ENCODE measurements around the gene LRRC59. TPM values are rescaled to one million over a fixed set of nuclear protein-coding genes. Genes with fewer than 3 reads are reported as not detected.

LRRC59 gene
- total RNA-seq, 1 experiment from 2014 or later, result 108 TPM

DNA sequence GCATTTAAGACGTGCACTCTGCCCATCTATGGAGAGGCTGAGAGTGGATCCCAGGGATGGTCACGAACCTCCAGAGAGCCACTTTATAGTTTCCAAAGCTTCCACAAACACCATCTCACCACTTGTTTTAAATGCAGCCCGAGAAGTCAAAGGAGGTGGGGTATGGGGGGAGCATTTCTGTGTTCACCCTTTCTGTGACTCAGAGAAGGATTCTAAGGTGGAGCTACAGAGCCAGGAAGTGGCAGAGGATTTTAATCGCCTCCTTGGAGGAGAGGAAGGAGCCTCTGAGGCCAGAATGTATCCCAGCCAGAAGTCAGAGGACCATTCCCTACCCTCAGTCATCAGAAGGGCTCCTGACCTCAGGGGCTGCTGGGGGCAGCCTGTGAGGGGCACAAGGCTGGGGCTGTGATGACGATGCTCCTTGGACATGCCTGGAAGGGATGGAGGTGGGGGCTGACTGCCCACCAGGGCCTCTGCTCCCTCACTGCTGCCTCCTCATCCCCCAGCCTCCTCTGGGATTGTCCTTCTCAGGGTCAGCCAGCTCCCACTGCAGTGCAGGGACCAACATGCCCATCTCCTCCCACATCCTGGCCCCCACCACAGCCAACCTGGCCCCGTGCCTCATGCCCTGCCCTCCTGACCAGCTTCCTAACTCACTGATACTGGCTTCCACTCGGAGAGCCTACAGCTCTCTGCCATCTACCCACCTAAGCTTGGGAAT, 48.6 kb downstream of the LRRC59 start:
- POLR2A ChIA-PET, result interaction anchor here (1.0 kb wide), 1 partner anchor 20 kb away, joined by 3 read pairs; no protein-coding TSS in a partner anchor
- H3K4me3 Mint-ChIP-seq, result no peak overlapping the region
- no peak for TF ChIP-seq E2F4 (CRISPR knock-in tag; IDR thresholded peaks at IDR 0.05; ENCODE audit: borderline replicate concordance, low read depth)
- TF ChIP-seq ZNF281 (CRISPR knock-in tag; IDR thresholded peaks at IDR 0.05), result no peak
- TF ChIP-seq USF1 (CRISPR knock-in tag; IDR thresholded peaks at IDR 0.05), result no peak
- TF ChIP-seq ATF2 (CRISPR knock-in tag; IDR thresholded peaks at IDR 0.05; ENCODE audit: borderline replicate concordance, low read depth), result no peak
- TF ChIP-seq ZNF671 (CRISPR knock-in tag; IDR thresholded peaks at IDR 0.05), result no peak
- TF ChIP-seq, protein P1, sequence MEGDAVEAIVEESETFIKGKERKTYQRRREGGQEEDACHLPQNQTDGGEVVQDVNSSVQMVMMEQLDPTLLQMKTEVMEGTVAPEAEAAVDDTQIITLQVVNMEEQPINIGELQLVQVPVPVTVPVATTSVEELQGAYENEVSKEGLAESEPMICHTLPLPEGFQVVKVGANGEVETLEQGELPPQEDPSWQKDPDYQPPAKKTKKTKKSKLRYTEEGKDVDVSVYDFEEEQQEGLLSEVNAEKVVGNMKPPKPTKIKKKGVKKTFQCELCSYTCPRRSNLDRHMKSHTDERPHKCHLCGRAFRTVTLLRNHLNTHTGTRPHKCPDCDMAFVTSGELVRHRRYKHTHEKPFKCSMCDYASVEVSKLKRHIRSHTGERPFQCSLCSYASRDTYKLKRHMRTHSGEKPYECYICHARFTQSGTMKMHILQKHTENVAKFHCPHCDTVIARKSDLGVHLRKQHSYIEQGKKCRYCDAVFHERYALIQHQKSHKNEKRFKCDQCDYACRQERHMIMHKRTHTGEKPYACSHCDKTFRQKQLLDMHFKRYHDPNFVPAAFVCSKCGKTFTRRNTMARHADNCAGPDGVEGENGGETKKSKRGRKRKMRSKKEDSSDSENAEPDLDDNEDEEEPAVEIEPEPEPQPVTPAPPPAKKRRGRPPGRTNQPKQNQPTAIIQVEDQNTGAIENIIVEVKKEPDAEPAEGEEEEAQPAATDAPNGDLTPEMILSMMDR (IDR thresholded peaks at IDR 0.05), result no peak
- no peak for TF ChIP-seq NR2C2 (CRISPR knock-in tag; IDR thresholded peaks at IDR 0.05)
- TF ChIP-seq, protein P2, sequence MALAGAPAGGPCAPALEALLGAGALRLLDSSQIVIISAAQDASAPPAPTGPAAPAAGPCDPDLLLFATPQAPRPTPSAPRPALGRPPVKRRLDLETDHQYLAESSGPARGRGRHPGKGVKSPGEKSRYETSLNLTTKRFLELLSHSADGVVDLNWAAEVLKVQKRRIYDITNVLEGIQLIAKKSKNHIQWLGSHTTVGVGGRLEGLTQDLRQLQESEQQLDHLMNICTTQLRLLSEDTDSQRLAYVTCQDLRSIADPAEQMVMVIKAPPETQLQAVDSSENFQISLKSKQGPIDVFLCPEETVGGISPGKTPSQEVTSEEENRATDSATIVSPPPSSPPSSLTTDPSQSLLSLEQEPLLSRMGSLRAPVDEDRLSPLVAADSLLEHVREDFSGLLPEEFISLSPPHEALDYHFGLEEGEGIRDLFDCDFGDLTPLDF (CRISPR knock-in tag; IDR thresholded peaks at IDR 0.05), result no peak
- TF ChIP-seq ZNF121 (CRISPR knock-in tag; IDR thresholded peaks at IDR 0.05), result no peak
- TF ChIP-seq USF2 (CRISPR knock-in tag; IDR thresholded peaks at IDR 0.05), result no peak
- TF ChIP-seq, protein P3, sequence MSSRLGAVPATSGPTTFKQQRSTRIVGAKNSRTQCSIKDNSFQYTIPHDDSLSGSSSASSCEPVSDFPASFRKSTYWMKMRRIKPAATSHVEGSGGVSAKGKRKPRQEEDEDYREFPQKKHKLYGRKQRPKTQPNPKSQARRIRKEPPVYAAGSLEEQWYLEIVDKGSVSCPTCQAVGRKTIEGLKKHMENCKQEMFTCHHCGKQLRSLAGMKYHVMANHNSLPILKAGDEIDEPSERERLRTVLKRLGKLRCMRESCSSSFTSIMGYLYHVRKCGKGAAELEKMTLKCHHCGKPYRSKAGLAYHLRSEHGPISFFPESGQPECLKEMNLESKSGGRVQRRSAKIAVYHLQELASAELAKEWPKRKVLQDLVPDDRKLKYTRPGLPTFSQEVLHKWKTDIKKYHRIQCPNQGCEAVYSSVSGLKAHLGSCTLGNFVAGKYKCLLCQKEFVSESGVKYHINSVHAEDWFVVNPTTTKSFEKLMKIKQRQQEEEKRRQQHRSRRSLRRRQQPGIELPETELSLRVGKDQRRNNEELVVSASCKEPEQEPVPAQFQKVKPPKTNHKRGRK (CRISPR knock-in tag; IDR thresholded peaks at IDR 0.05; ENCODE audit: borderline replicate concordance), result no peak
- TF ChIP-seq SMAD3 (CRISPR knock-in tag; IDR thresholded peaks at IDR 0.05; ENCODE audit: borderline replicate concordance), result no peak
- TF ChIP-seq IRF2 (CRISPR knock-in tag; IDR thresholded peaks at IDR 0.05; ENCODE audit: borderline replicate concordance, low read depth), result no peak
- TF ChIP-seq, protein P4, sequence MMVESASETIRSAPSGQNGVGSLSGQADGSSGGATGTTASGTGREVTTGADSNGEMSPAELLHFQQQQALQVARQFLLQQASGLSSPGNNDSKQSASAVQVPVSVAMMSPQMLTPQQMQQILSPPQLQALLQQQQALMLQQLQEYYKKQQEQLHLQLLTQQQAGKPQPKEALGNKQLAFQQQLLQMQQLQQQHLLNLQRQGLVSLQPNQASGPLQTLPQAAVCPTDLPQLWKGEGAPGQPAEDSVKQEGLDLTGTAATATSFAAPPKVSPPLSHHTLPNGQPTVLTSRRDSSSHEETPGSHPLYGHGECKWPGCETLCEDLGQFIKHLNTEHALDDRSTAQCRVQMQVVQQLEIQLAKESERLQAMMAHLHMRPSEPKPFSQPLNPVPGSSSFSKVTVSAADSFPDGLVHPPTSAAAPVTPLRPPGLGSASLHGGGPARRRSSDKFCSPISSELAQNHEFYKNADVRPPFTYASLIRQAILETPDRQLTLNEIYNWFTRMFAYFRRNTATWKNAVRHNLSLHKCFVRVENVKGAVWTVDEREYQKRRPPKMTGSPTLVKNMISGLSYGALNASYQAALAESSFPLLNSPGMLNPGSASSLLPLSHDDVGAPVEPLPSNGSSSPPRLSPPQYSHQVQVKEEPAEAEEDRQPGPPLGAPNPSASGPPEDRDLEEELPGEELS (CRISPR knock-in tag; IDR thresholded peaks at IDR 0.05), result no peak
- TF ChIP-seq, protein P5, sequence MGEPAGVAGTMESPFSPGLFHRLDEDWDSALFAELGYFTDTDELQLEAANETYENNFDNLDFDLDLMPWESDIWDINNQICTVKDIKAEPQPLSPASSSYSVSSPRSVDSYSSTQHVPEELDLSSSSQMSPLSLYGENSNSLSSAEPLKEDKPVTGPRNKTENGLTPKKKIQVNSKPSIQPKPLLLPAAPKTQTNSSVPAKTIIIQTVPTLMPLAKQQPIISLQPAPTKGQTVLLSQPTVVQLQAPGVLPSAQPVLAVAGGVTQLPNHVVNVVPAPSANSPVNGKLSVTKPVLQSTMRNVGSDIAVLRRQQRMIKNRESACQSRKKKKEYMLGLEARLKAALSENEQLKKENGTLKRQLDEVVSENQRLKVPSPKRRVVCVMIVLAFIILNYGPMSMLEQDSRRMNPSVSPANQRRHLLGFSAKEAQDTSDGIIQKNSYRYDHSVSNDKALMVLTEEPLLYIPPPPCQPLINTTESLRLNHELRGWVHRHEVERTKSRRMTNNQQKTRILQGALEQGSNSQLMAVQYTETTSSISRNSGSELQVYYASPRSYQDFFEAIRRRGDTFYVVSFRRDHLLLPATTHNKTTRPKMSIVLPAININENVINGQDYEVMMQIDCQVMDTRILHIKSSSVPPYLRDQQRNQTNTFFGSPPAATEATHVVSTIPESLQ (CRISPR knock-in tag; IDR thresholded peaks at IDR 0.05), result no peak
- TF ChIP-seq NR1H2 (CRISPR knock-in tag; IDR thresholded peaks at IDR 0.05), result no peak
- peaks cover 32% of the 10 kb centered on the region for H3K4me1 Mint-ChIP-seq
- ATAC-seq, result no peak
- H3K27ac Mint-ChIP-seq, result no peak overlapping the region
- no peaks in the 10 kb centered on the region for H3K9me3 Mint-ChIP-seq
- no peak for DNase-seq (ENCODE audit: low spot score)
- peaks cover 11% of the 10 kb centered on the region for H3K27me3 Mint-ChIP-seq (ENCODE audit: low read depth)
- CTCF ChIA-PET, result interaction anchor here (0.6 to 5.0 kb wide), 6 partner anchors 13 to 246 kb away, joined by 3 to 26 read pairs (median 12); partner anchors contain the start of genes COL1A1 and LRRC59
- H3K36me3 Mint-ChIP-seq, result peaks cover 4% of the 10 kb centered on the region; the same call in 1 of the 2 replicates
